Progenitor cell of endocrine pancreas (in vitro differentiated cells): Measurements from ENCODE around the gene MORF4L2. TPM values are rescaled to one million over a fixed set of nuclear protein-coding genes. Genes with fewer than 3 reads are reported as not detected.

Experiments
- DNase-seq: peaks from one replicate; pipeline ENCODE4 v3.0.0; 2021; ENCODE audit warnings: low spot score; ENCODE audit not compliant: unreplicated experiment
- H3K27ac Mint-ChIP-seq: 2 replicates; pipeline ENCODE4 v1.8.0; 2021; ENCODE audit warnings: mild to moderate bottlenecking, moderate library complexity, mixed read lengths
- H3K27me3 Mint-ChIP-seq: 2 replicates; pipeline ENCODE4 v1.8.0; 2021; ENCODE audit warnings: mixed read lengths
- H3K36me3 Mint-ChIP-seq: 2 replicates; pipeline ENCODE4 v1.8.0; 2022; ENCODE audit warnings: mixed read lengths; ENCODE audit not compliant: insufficient read depth
- H3K4me1 Mint-ChIP-seq: 2 replicates; pipeline ENCODE4 v1.8.0; 2021; ENCODE audit warnings: low read depth, mixed read lengths
- H3K4me3 Mint-ChIP-seq: 2 replicates; pipeline ENCODE4 v1.8.0; 2021; ENCODE audit warnings: low read depth, mild to moderate bottlenecking, moderate library complexity, mixed read lengths
- H3K9me3 Mint-ChIP-seq: 2 replicates; pipeline ENCODE4 v1.8.0; 2021; ENCODE audit warnings: low read depth, mixed read lengths
- total RNA-seq: library from RNA; stranded (reverse); gene quantifications from 2 replicates; pipeline ENCODE4 v1.2.1, GENCODE V29; 2021
- TF ChIP-seq, protein P1 (sequence below): fragments of 200-600 bp; sonication (generic); IDR thresholded peaks from one replicate; pipeline ENCODE4 v1.5.0; 2021; ENCODE audit warnings: antibody characterized with exemption, mild to moderate bottlenecking; ENCODE audit not compliant: unreplicated experiment

The MORF4L2 gene
- total RNA-seq, 1 donor from 2014 or later = 479 TPM

GRCh38 chrX:103730147-103730795 lies 43.8 kb upstream of the MORF4L2 start:
- TF ChIP-seq, protein P1, sequence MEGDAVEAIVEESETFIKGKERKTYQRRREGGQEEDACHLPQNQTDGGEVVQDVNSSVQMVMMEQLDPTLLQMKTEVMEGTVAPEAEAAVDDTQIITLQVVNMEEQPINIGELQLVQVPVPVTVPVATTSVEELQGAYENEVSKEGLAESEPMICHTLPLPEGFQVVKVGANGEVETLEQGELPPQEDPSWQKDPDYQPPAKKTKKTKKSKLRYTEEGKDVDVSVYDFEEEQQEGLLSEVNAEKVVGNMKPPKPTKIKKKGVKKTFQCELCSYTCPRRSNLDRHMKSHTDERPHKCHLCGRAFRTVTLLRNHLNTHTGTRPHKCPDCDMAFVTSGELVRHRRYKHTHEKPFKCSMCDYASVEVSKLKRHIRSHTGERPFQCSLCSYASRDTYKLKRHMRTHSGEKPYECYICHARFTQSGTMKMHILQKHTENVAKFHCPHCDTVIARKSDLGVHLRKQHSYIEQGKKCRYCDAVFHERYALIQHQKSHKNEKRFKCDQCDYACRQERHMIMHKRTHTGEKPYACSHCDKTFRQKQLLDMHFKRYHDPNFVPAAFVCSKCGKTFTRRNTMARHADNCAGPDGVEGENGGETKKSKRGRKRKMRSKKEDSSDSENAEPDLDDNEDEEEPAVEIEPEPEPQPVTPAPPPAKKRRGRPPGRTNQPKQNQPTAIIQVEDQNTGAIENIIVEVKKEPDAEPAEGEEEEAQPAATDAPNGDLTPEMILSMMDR = no peak
- Mint-ChIP-seq H3K27me3 (peaks cover 43% of the 10 kb centered on the region), H3K4me3 (no peak overlapping the region), H3K4me1 (no peaks in the 10 kb centered on the region), H3K36me3 (no peaks in the 10 kb centered on the region), H3K27ac (no peak overlapping the region), H3K9me3 (no peaks in the 10 kb centered on the region)
- no peak for DNase-seq

DNA sequence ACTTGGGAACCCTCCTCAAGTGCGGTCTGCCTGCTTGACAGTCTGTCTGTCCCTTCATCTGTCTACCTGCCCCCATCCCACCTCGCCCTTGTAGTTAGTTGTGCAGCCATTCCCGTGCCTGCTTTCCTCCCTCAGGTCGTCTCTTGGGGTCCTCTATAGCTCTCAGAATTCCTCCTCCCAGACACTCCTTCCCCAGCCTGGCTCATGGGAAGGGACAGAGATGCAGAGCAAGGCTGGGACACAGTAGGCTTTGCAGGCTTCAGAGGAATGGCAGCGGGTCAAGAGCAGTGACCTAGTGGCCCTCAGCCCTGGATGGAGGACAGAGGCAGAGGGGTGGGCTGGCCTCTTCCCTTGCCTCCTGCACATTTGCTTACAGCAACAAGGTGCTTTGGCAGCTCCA lies 42.5 kb upstream of the MORF4L2 start:
- H3K9me3 Mint-ChIP-seq = no peaks in the 10 kb centered on the region
- no peaks in the 10 kb centered on the region for H3K4me1 Mint-ChIP-seq
- DNase-seq = no peak
- TF ChIP-seq, protein P1 = no peak
- H3K27ac Mint-ChIP-seq = no peak overlapping the region
- H3K36me3 Mint-ChIP-seq = no peaks in the 10 kb centered on the region
- H3K4me3 Mint-ChIP-seq = no peak overlapping the region
- H3K27me3 Mint-ChIP-seq = peaks cover 40% of the 10 kb centered on the region

GRCh38 chrX:103727115-103727514 lies 40.6 kb upstream of the MORF4L2 start:
- H3K4me3 Mint-ChIP-seq = no peak overlapping the region
- TF ChIP-seq, protein P1 = no peak
- H3K27ac Mint-ChIP-seq = no peak overlapping the region
- H3K27me3 Mint-ChIP-seq = peaks cover 43% of the 10 kb centered on the region
- H3K36me3 Mint-ChIP-seq = no peaks in the 10 kb centered on the region
- DNase-seq = no peak
- H3K9me3 Mint-ChIP-seq = no peaks in the 10 kb centered on the region
- H3K4me1 Mint-ChIP-seq = no peaks in the 10 kb centered on the region

DNA sequence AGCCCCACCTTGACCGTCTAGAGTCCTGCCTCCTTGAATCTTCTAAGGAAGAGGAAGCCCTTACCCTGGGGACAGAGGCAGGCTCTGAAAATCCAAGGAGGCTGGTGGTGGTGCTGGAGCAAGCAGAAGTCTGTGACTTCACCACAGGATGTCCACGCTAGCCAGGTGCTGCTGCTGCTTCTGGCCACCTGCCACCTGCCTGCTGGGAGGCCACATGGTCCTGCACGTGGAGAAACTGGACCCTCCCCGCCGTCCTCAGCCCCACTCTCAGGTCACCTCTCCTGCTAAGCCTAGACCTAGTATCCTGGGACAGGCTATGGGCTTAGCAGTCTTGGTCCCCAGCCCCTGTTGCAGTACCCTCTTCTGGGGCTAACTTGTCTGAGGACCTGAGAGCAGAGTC lies 40.0 kb upstream of the MORF4L2 start:
- Mint-ChIP-seq H3K9me3 (no peaks in the 10 kb centered on the region), H3K36me3 (no peaks in the 10 kb centered on the region), H3K27ac (no peak overlapping the region), H3K27me3 (peaks cover 39% of the 10 kb centered on the region), H3K4me3 (no peak overlapping the region), H3K4me1 (no peaks in the 10 kb centered on the region)
- no peak for DNase-seq
- TF ChIP-seq, protein P1 = no peak

DNA sequence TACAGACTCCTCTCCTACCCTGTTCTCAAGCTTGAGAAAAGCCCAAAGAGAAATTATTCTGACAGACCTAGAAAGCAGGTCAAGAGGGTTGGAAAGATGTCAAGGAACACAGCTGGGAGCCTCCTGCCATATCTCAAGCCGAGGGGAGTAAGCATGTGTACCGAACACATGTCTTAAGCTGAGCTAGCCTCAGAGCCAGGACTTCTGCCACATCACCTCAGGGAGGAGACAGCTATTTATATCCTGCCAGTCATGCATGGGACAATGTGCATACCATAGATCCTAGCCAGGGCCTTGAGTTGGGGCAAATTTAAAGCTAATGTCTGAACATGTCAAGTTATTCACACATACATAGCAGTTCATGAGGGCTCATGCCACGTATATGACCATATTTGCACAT lies 36.0 kb upstream of the MORF4L2 start:
- TF ChIP-seq, protein P1 = no peak
- H3K27ac Mint-ChIP-seq = no peak overlapping the region
- no peaks in the 10 kb centered on the region for H3K36me3 Mint-ChIP-seq
- peaks cover 16% of the 10 kb centered on the region for H3K27me3 Mint-ChIP-seq
- no peak overlapping the region for H3K4me3 Mint-ChIP-seq
- H3K9me3 Mint-ChIP-seq = no peaks in the 10 kb centered on the region
- no peaks in the 10 kb centered on the region for H3K4me1 Mint-ChIP-seq
- DNase-seq = no peak
